Psoas muscle (tissue), 8 donors: ENCODE measurements around the gene KIF13A. TPM values are rescaled to one million over a fixed set of nuclear protein-coding genes. Genes with fewer than 3 reads are reported as not detected.

Experiments used
- ATAC-seq, 4 donors: fragments of 200-7000 bp; cut with Tn5 transposase; one replicate each; pipeline ENCODE4 v1.9.1; 2020; ENCODE audit warnings: moderate library complexity in 3 of 4, mild to moderate bottlenecking in 2 of 4
- DNase-seq, 2 donors: peaks; one replicate each; pipeline ENCODE4 v3.0.0-alpha.2; 2020
- H3K27ac ChIP-seq: fragments of 200-600 bp; one replicate; pipeline ENCODE4 v1.8.0; 2022
- H3K27me3 ChIP-seq, 3 donors: fragments of 200-600 bp in 1 of 3; one replicate each; pipeline versions ENCODE4 v1.6.1 to v1.8.0; 2013 to 2022; ENCODE audit warnings: low read length in 2 of 3, mild to moderate bottlenecking in 2 of 3, moderate library complexity in 1 of 3; ENCODE audit not compliant: insufficient read depth in 3 of 3
- H3K36me3 ChIP-seq, 2 donors: fragments of 200-600 bp in 1 of 2; one replicate each; pipeline versions ENCODE4 v1.6.1 to v1.8.0; 2013 to 2022; ENCODE audit warnings: low read depth in 1 of 2, mild to moderate bottlenecking in 1 of 2, moderate library complexity in 1 of 2; ENCODE audit not compliant: insufficient read depth in 1 of 2
- H3K4me1 ChIP-seq: fragments of 200-600 bp; one replicate; pipeline ENCODE4 v1.8.0; 2022
- H3K4me3 ChIP-seq: fragments of 200-600 bp; one replicate; pipeline ENCODE4 v1.8.0; 2022; ENCODE audit warnings: mild to moderate bottlenecking
- H3K9me3 ChIP-seq: fragments of 200-600 bp; one replicate; pipeline ENCODE4 v1.8.0; 2022
- CTCF ChIP-seq: fragments of 200-600 bp; IDR thresholded peaks from one replicate; pipeline ENCODE4 v1.8.0; 2022; ENCODE audit warnings: antibody characterized with exemption
- WGBS, 3 donors: extraction: QIAGEN DNeasy Blood & Tissue Kit; methylation state at CpG; one replicate each; pipeline versions ENCODE4 v1.1.6 to v1.1.7; 2013; 5-methylcytosine and 5-hydroxymethylcytosine counted together
- intact Hi-C, 2 donors: fragments of 100-400 bp; cut with DNase I; formaldehyde crosslinking; loops; one replicate each; pipeline versions ENCODE4 v1.11.0 to v1.14.2; 2022
- polyA plus RNA-seq, 3 donors: library from polyadenylated mRNA; stranded (reverse); fragments of 200-250 nt; gene quantifications; one replicate each; pipeline ENCODE4 v1.2.3, GENCODE V29; 2013
- total RNA-seq, 4 donors: library from RNA; stranded (reverse); fragmentation: NEBNext Ultra II Directional in 2 of 4; extraction: Animal tissue kit (Norgen Biotek cat#: 25700) in 2 of 4; gene quantifications; one replicate each; pipeline versions ENCODE4 v1.2.1 to v1.2.4, GENCODE V29; 2021 to 2023
- donor health status: healthy with polysubstance abuse.
- donor health status: DM: no; HTN: no; CAD: no; lungs with moderate emphysema.
- donor health status: Bipolar disorder and iron deficiency.
- donor health status: healthy.
- donor health status: DM: yes; HTN: yes; CAD: no.
- donor health status: DM: no; HTN: no; CAD: no.
- donor health status: DM: no; HTN: no; CAD: no.
- donor health status: DM: yes; HTN: yes; CAD: no.

Gene KIF13A
- total and polyA plus RNA-seq, 7 donors: 17.0 to 80.2 (median 70.4) TPM

GRCh38 chr6:18031680-18032256 lies 44.3 kb upstream of the KIF13A start:
- Histone ChIP-seq H3K4me1 (no peaks in the 10 kb centered on the region), H3K4me3 (no peak overlapping the region), H3K9me3 (no peaks in the 10 kb centered on the region), H3K36me3 (no peaks in the 10 kb centered on the region), H3K27ac (no peak overlapping the region), H3K27me3 (no peaks in the 10 kb centered on the region)
- DNase-seq (no peak), ATAC-seq (no peak)
- 93 to 97% (median 94%) methylated on average over 2 of the region's 2 CpGs for WGBS, 3 donors
- no peak for TF ChIP-seq CTCF
- intact Hi-C loops: no loop called here

- no peak for TF ChIP-seq CTCF
- WGBS, 3 donors: 94 to 97% (median 95%) methylated on average over 2 of the region's 2 CpGs
- no peak overlapping the region for H3K27ac ChIP-seq
- ATAC-seq (no peak), DNase-seq (no peak)
- no peaks in the 10 kb centered on the region for H3K27me3 ChIP-seq
- H3K9me3 ChIP-seq: no peaks in the 10 kb centered on the region
- H3K4me3 ChIP-seq: no peak overlapping the region
- no peaks in the 10 kb centered on the region for H3K36me3 ChIP-seq
- intact Hi-C loops: no loop called here
- no peaks in the 10 kb centered on the region for H3K4me1 ChIP-seq
Observed at GRCh38 chr6:18031189-18031588, 43.8 kb upstream of the KIF13A start.

- Histone ChIP-seq H3K9me3 (no peaks in the 10 kb centered on the region), H3K27me3 (no peaks in the 10 kb centered on the region), H3K36me3 (no peaks in the 10 kb centered on the region), H3K4me3 (no peak overlapping the region), H3K4me1 (no peaks in the 10 kb centered on the region), H3K27ac (no peak overlapping the region)
- 73 to 87% (median 84%) methylated on average over 2 of the region's 2 CpGs for WGBS, 3 donors
- ATAC-seq: no peak
- intact Hi-C loops: no loop called here
- no peak for TF ChIP-seq CTCF
- no peak for DNase-seq
Observed at GRCh38 chr6:18028332-18028731, 40.9 kb upstream of the KIF13A start.

DNA sequence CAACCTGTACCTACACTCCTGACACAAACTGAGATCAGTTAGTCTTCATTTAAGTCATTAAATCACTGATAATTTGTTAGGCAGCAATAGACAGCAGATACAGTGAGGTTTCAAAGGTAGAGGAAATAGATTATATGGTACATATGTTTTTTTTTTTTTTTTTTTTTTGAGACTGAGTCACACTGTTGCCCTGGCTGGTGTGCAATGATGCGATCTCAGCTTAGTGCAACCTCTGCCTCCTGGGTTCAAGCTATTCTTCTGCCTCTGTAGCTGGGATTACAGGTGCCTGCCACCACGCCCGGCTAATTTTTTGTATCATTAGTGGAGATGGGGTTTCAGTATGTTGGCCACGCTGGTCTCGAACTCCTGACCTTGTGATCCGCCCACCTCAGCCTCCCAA lies 38.2 kb upstream of the KIF13A start:
- H3K9me3 ChIP-seq: no peaks in the 10 kb centered on the region
- no peak overlapping the region for H3K27ac ChIP-seq
- no peak overlapping the region for H3K4me3 ChIP-seq
- no peaks in the 10 kb centered on the region for H3K36me3 ChIP-seq
- no peak for DNase-seq
- 95 to 98% (median 96%) methylated on average over 6 of the region's 6 CpGs for WGBS, 3 donors
- no peak for ATAC-seq
- H3K4me1 ChIP-seq: no peaks in the 10 kb centered on the region
- no peak for TF ChIP-seq CTCF
- no peaks in the 10 kb centered on the region for H3K27me3 ChIP-seq
- intact Hi-C loops: no loop called here

DNA sequence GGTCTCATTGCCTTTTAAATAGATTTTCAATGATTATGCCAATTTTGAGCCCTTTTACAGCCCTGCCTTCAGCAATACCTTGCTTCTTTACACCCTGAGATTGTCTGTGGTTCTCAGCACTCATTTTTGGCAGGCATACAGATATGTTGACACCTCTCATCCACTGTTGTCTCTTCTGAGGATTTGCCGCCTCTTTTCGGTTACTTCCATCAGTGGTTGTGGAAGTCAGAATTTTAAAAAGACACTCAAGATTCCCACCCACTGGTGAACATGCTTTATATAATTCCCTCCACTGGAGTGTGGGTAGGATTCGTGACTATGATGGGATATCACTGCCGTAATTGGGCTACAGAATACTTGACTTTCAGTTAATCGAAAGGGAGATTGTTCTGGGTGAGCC lies 37.4 kb upstream of the KIF13A start:
- intact Hi-C loops: no loop called here
- H3K27me3 ChIP-seq: no peaks in the 10 kb centered on the region
- DNase-seq (no peak), ATAC-seq (no peak)
- no peak overlapping the region for H3K4me3 ChIP-seq
- no peaks in the 10 kb centered on the region for H3K36me3 ChIP-seq
- no peak overlapping the region for H3K27ac ChIP-seq
- H3K9me3 ChIP-seq: no peaks in the 10 kb centered on the region
- H3K4me1 ChIP-seq: no peaks in the 10 kb centered on the region
- no peak for TF ChIP-seq CTCF
- 93 to 96% (median 95%) methylated on average over 5 of the region's 5 CpGs for WGBS, 3 donors
